NCI-H1930 (cell line): Measurements from ENCODE around the gene TSPAN16.

ENCODE experiments used
- DNase-seq, 2 experiments: peaks; one replicate each; lab custom pipeline; 2025; lab: John Stamatoyannopoulos, UW

The TSPAN16 gene

GRCh38 chr19:11268783-11269267 lies 27.1 kb upstream of the TSPAN16 start:
- DNase-seq = no peak

DNA sequence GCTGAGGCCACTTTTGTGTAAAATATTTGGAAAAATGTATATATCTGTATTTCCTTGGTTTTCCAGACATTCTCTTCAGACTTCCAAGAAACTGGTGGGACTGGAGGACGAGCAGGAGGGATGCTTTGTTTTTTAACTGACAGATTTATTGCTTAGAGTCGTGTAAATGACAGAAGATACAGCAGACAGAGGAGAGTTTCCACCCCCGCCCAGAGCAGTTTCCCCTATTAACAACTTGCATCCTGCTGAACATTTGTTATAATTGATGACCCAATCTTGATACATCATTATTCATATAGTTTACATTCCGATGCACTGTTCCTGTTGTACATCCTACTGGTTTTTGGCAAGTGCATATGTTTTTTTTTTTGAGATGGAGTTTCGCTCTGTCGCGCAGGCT lies 26.6 kb upstream of the TSPAN16 start:
- no peak for DNase-seq

- DNase-seq = no peak
These were observed 22.7 kb upstream of the TSPAN16 start for GRCh38 chr19:11273296-11273695.

DNA sequence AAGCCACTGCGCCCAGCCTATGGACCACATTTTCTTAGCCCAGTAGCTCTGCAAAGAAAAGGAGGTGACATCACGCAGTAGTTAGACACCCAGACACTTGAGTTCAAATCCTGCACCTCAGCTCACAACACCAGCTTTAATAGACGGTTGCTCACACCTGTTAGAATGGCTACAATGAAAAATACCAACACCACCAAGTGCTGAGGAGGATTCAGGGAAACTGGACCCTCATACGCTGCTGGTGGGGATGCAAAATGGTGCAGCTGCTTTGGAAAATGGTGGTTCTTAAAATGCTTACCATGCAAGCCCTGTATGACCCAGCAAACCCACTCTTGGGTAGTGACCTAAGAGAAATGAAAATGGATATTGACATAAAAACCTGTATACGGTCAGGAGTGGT lies 22.0 kb upstream of the TSPAN16 start:
- DNase-seq = no peak

DNA sequence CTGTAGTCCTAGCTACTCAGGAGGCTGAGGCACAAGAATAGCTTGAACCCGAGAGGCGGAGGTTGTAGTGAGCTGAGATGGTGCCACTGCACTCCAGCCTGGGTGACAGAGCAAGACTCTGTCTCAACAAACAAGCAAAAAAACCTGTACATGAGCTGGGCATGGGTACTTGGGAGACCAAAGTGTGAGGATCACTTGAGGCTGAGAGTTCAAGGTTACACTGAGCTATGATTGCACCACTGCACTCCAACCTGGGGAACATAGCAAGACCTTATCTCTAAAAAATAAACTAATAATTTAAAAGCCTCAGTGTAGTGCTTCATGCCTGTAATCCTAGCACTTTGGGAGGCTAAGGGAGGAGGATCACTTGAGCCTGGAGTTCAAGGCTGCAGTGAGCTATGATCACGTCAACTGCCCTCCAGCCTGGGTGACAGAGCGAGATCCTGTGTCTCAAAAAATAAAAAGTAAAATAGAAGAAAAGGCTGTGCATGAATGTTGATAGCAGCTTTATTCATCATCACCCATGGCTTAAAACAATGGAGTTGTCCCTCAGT lies 21.4 kb upstream of the TSPAN16 start:
- DNase-seq = no peak

GRCh38 chr19:11278670-11279069 lies 17.3 kb upstream of the TSPAN16 start:
- DNase-seq = no peak

GRCh38 chr19:11279505-11280236 lies 16.3 kb upstream of the TSPAN16 start:
- DNase-seq = no peak

DNA sequence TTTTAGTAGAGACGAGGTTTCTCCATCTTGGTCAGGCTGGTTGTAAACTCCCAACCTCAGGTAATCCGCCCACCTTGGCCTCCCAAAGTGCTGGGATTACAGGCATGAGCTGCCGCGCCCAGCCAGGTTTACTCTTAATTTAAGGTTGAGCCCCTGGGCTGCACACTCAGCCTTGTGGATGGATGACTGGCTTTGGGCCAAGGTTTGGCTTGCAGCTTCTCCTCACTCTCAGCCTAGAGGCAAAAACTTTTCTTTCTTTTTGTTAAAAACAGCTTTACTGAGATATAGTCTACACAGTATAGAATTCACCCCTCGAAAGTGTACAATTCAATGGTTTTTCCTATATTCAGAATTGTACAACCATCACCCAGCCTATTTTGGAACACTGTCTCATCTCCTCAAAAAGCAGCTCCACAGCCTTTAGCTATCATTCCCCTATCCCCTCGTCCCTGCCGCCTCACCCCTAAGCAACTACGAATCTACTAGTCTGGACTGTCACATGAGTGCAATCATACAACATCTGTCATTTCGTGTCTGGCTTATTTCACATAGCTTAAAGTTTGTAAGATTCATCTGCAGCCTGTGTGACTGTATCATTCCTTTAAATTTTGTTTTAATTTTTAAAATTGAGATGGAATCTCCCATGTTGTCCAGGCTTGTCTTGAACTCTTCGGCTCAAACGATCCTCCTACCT lies 14.5 kb upstream of the TSPAN16 start:
- no peak for DNase-seq

- DNase-seq = no peak
These were observed 11.4 kb upstream of the TSPAN16 start for GRCh38 chr19:11284515-11284914.

DNA sequence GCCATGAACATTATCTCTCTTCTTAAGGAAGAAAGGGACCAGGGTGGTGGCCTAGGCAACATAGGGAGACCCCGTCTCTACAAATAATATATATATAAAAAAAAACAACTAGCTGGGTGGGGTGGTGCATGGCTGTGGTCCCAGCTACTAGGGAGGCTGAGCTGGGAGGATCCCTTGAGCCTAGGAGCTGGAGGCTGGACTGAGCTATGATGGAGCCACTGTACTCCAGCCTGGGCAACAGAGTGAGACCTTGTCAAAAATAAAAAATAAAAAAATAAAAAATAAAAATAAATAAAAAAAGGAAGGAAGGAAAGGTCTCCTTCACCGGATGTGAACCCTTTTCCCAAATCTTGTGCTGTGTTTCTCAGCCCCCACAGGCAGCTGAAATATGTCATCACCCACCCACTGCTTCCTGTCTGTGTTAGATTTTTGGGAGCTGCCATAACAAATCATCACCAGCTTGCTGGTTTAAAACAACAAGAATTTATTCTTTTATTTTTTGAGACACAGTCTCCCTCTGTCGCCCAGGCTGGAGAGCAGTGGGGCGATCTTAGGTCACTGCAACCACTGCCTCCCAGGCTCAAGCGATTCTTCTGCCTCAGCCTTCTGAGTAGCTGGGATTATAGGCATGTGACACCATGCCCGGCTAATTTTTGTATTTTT lies 9.5 kb upstream of the TSPAN16 start:
- DNase-seq = no peak

DNA sequence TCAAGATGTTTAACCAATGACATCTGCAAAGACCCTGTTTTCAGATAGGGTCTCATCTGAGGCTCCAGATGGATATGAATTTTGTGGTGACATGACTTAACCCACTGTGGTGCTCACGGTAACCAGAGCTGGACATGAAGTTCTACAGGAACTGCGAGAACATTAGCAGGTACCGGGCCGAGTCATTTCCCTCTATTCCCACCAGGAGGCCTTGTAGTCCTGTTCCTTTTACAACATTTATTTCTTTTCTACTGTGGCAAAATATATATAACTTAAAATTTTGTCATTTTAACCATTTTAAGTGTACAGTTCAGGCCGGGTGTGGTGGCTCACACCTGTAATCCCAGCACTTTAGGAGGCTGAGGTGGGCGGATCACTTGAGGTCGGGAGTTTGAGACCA lies 7.6 kb upstream of the TSPAN16 start:
- DNase-seq = no peak

- DNase-seq = no peak
These were observed 5.7 kb upstream of the TSPAN16 start for GRCh38 chr19:11290256-11290655.

GRCh38 chr19:11291415-11291814 lies 4.5 kb upstream of the TSPAN16 start:
- DNase-seq = no peak

GRCh38 chr19:11291991-11292390 lies 4.0 kb upstream of the TSPAN16 start:
- DNase-seq = no peak

- peak; percentile 61 to 66 for DNase-seq
These were observed 2.2 kb upstream of the TSPAN16 start for GRCh38 chr19:11293433-11294389.

- no peak for DNase-seq
These were observed 780 bp upstream of the TSPAN16 start for GRCh38 chr19:11295180-11295579.

DNA sequence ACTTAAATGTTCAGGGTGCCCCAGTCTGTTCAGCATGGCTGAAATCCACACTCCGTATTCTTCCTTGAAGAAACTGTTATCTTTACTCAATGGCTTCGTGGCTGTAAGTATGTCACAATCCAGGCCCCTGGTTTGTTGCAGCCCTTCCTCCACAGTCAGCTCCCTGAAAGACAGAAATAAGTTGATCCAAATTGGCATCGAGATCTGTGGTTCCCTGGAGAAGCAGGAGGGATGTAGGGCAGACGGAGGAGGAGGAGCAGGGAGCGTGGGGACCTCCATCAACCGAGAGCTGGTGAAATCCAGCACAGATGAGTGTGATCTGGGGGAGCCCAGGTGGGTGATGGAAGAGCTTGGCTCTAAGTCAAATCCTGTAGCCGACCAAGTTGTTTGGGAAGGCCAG lies 304 bp downstream of the TSPAN16 start:
- no peak for DNase-seq

DNA sequence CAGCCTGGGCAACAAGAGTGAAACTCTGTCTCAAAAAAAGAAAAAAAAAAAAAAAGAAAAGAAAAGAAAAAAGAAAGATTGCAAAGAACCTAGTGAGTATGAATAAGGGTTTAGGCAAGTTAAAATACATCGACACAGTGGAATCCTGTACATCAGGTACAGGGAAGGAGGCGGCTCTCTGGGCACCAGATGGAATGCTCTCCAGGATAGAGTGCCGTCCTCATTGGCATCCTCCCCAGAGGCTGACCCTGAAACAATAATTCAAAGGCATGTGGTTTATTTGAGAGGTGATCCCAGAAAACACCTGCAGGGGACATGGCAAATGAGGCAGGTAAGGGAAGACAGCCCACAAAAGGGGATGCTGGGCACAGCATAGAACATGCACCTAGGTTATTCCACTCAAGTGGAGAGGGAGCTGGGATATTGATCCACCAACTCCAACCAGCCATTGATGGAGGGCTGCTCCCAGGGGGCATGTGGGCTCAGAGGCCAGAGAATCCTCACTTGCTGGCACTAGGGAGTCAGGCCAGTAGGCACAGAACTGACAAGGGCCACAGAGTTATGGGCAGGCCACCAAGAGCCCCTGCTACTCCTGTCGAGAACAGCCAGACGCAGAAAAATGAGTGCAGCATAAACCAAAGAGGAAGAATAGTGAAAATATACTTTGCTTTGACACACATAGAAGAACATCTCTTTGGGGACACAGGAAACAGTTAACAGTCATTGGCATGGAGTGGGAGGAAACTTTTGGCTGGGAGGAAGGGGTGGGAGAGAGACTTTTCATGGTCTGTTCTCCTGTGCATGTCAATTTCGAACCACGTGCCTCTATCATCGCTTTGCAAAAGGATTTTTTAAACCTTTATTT lies 4.2 kb downstream of the TSPAN16 start:
- no peak for DNase-seq

GRCh38 chr19:11300811-11301120 lies 4.8 kb downstream of the TSPAN16 start:
- no peak for DNase-seq

GRCh38 chr19:11304936-11305335 lies 9.0 kb downstream of the TSPAN16 start:
- DNase-seq = no peak

DNA sequence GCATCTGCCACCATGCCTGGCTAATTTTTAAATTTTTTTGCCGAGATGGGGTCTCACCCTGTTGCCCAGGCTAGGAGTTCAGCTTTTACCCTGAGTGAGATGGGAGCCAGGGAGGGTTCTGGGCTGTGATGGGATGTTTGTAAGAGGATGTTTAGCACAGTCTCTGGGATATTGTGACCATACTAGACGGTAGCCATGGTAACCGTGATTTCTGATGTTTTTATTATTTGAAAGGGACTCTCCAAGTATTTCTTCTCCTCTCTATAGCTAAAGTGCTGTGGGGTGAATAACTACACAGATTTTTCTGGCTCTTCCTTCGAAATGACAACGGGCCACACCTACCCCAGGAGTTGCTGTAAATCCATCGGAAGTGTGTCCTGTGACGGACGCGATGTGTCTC lies 10.4 kb downstream of the TSPAN16 start:
- no peak for DNase-seq
